Measurements from ENCODE around the gene PAQR6.

The PAQR6 gene

DNA sequence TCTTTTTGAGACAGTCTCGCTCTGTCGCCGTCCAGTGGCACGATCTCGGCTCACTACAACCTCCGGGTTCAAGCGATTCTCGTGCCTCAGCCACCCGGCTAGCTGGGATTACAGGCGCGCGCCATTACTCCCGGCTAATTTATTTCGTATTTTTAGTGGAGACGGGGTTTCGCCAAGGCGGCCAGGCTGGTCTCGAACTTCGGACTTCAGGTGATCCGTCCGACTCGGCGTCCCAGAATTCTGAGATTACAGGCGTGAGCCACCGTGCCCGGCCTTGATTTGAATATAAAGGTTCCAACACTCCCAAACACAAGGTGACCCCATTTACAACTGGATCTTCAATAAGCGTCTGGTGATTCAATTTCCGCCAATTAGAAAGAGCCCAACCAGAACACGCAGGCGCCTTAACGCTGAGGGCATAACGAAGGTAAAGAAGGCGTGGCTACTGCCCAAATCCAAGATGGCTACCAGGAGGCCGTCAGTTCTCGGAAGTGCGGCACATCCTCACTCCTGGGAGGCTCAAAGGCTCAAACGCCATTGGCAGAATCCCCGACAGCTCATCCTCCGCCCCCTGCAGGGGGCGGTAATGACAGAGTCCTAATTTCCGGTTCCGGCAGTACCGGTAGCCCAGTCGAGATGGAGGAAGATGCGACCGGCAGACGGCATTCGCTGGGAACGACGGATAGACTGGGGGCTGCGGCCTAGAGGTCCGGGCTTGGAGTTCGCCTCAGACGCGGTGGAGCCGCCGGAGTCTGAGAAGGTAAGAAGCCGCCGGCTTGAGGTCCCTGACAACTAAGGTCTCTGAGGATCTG, 54.2 kb downstream of the PAQR6 start, which contains the start of gene SLC25A44:
TSS of gene SLC25A44 (plus strand) at position 617 of the 812 bp plus-strand sequence. CDS start 5,744 bp downstream, outside the sequence.
- peak; percentile 99 for DNase-seq

Data from NCI-H2171 treated with DMSO at 0.1 percent for 48 hours (cell line).